ENCODE results near the gene PPM1H. TPM values are rescaled to one million over a fixed set of nuclear protein-coding genes. Genes with fewer than 3 reads are reported as not detected.

Gene PPM1H
- total RNA-seq, 1 donor from 2014 or later, result 6.3 TPM

DNA sequence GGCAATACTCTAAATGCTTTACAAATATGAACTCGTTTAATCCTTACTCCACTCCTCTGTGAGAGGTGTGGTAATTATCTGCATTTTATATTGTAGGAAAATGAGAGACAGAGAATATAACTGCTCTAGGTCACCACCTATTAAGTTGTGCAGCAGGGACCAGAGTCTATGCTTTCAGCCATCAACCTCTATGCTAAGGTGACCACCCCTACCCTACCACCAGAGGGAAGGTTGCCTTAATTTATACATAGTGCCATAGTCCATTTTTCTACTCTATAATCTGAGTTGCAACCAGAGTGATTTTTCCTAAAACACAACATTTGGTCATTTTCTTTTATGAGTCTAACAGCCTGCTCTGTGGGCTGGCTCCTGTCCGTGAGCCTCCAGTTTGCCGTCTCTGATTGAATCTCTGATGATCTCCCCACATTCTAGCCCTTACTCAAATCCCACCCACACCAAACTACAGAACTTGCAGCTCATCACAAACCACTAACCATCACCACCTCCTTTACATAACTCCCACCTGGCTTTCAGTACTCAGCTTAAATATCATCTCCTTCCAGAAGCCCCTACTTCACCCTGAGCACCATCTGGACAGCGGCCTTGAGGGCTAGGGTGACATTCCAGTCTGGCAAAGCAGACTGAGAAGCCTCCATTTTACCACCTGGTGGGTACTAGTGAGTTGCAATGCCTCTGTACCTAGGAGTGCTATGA lies 126.6 kb downstream of the PPM1H start:
- no peaks in the 10 kb centered on the region for H3K4me1 Mint-ChIP-seq (ENCODE audit: low read depth, unreplicated experiment)
- TF ChIP-seq, protein P1, sequence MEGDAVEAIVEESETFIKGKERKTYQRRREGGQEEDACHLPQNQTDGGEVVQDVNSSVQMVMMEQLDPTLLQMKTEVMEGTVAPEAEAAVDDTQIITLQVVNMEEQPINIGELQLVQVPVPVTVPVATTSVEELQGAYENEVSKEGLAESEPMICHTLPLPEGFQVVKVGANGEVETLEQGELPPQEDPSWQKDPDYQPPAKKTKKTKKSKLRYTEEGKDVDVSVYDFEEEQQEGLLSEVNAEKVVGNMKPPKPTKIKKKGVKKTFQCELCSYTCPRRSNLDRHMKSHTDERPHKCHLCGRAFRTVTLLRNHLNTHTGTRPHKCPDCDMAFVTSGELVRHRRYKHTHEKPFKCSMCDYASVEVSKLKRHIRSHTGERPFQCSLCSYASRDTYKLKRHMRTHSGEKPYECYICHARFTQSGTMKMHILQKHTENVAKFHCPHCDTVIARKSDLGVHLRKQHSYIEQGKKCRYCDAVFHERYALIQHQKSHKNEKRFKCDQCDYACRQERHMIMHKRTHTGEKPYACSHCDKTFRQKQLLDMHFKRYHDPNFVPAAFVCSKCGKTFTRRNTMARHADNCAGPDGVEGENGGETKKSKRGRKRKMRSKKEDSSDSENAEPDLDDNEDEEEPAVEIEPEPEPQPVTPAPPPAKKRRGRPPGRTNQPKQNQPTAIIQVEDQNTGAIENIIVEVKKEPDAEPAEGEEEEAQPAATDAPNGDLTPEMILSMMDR (IDR thresholded peaks at IDR 0.05; ENCODE audit: partially characterized antibody, unreplicated experiment), result no peak
- no peaks in the 10 kb centered on the region for H3K9me3 Mint-ChIP-seq (ENCODE audit: unreplicated experiment)
- no peak overlapping the region for H3K27ac Mint-ChIP-seq (ENCODE audit: unreplicated experiment)
- no peak overlapping the region for H3K4me3 Mint-ChIP-seq (ENCODE audit: unreplicated experiment)
- peaks cover 1% of the 10 kb centered on the region for H3K27me3 Mint-ChIP-seq (ENCODE audit: unreplicated experiment)
- no peak for DNase-seq
- peaks cover 5% of the 10 kb centered on the region for H3K36me3 Mint-ChIP-seq (ENCODE audit: unreplicated experiment)

DNA sequence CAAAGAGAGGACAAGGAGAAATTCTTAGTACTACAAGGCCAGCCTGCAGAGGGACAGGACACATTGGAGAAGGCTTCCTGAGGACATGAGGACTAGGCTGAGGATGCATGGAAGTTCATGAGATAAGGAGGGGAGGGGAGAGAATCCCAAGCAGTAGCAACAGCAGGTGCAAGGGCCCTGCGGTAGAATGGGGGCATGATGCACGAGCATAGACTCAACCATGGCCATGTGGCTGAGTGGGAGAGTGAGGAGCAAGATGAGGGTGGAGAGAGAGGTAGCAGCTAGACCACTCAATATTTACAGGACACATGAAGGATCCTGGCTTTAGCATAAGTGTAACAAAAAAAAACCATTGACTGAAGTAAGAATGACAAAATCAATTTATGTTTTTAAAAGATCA lies 128.1 kb downstream of the PPM1H start:
- H3K4me3 Mint-ChIP-seq (ENCODE audit: unreplicated experiment), result no peak overlapping the region
- H3K4me1 Mint-ChIP-seq (ENCODE audit: low read depth, unreplicated experiment), result no peaks in the 10 kb centered on the region
- H3K27ac Mint-ChIP-seq (ENCODE audit: unreplicated experiment), result no peak overlapping the region
- peaks cover 1% of the 10 kb centered on the region for H3K27me3 Mint-ChIP-seq (ENCODE audit: unreplicated experiment)
- peaks cover 5% of the 10 kb centered on the region for H3K36me3 Mint-ChIP-seq (ENCODE audit: unreplicated experiment)
- TF ChIP-seq, protein P1 (IDR thresholded peaks at IDR 0.05; ENCODE audit: partially characterized antibody, unreplicated experiment), result no peak
- no peak for DNase-seq
- H3K9me3 Mint-ChIP-seq (ENCODE audit: unreplicated experiment), result no peaks in the 10 kb centered on the region

DNA sequence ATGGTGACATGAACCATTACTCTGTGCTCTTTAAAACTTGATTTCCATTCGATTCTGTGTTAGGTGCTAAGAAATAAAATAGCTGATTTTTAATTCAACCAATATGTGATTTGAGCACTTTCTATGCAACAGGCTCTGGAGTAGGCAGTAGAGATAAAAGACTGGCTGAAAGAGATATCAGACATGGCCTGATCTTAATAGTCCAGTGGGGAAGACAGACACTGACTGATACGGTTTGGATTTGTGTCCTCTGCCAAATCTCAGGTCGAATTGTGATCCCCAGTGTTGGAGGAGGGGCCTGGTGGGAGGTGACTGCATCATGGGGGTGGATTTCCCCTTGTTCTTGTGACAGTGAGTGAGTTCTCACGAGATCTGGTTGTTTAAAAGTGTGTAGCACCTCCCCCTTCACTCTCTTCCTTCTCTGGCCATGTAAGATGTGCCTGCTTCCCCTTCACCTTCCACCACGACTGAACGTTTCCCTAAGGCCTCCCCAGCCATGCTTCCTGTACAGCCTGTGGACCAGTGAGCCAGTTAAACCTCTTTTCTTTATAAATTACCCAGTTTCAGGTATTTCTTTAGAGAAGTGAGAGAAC lies 128.6 kb downstream of the PPM1H start:
- H3K27ac Mint-ChIP-seq (ENCODE audit: unreplicated experiment), result no peak overlapping the region
- peaks cover 5% of the 10 kb centered on the region for H3K36me3 Mint-ChIP-seq (ENCODE audit: unreplicated experiment)
- no peak for DNase-seq
- H3K27me3 Mint-ChIP-seq (ENCODE audit: unreplicated experiment), result peaks cover 1% of the 10 kb centered on the region
- no peak overlapping the region for H3K4me3 Mint-ChIP-seq (ENCODE audit: unreplicated experiment)
- TF ChIP-seq, protein P1 (IDR thresholded peaks at IDR 0.05; ENCODE audit: partially characterized antibody, unreplicated experiment), result no peak
- H3K4me1 Mint-ChIP-seq (ENCODE audit: low read depth, unreplicated experiment), result no peaks in the 10 kb centered on the region
- no peaks in the 10 kb centered on the region for H3K9me3 Mint-ChIP-seq (ENCODE audit: unreplicated experiment)

DNA sequence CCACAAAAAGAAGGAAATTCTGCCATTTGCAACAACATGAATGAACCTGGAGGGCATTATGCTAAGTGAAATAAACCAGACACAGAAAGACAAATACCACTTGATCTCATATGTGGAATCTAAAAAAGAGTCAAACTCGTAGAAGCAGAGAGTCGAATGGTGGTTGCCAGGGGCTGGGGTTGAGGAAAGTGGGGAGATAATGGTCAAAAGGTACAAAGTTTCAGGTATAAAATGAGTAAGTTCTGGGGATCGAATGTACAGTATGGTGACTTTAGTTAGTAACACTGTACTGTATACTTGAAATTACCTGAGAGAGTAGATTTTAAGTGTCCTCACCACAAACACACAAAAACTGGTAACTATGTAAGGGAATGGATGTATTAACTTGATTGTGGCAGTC lies 129.4 kb downstream of the PPM1H start:
- H3K27ac Mint-ChIP-seq (ENCODE audit: unreplicated experiment), result no peak overlapping the region
- H3K27me3 Mint-ChIP-seq (ENCODE audit: unreplicated experiment), result peaks cover 1% of the 10 kb centered on the region
- no peaks in the 10 kb centered on the region for H3K4me1 Mint-ChIP-seq (ENCODE audit: low read depth, unreplicated experiment)
- H3K36me3 Mint-ChIP-seq (ENCODE audit: unreplicated experiment), result peaks cover 5% of the 10 kb centered on the region
- H3K9me3 Mint-ChIP-seq (ENCODE audit: unreplicated experiment), result no peaks in the 10 kb centered on the region
- H3K4me3 Mint-ChIP-seq (ENCODE audit: unreplicated experiment), result no peak overlapping the region
- no peak for DNase-seq
- TF ChIP-seq, protein P1 (IDR thresholded peaks at IDR 0.05; ENCODE audit: partially characterized antibody, unreplicated experiment), result no peak

DNA sequence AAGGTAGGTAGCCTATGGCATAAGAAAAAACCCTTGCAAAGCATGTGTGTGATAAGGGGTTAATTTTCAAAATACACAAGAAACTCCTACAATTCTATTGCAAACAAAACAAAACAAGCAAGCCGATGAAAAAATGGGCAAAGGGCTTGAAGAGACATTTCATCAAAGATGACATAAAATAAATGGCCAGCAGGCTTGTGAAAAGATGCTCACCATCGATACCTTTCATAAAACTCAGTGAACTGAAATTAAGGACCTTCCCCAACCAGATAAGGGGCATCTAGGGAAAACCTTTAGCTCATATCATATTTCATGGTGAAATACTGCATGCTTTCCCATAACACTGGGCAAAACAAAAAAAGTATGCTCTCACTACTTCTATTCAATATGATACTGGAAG lies 131.2 kb downstream of the PPM1H start:
- Mint-ChIP-seq H3K36me3 (ENCODE audit: unreplicated experiment) (peaks cover 5% of the 10 kb centered on the region), H3K4me3 (ENCODE audit: unreplicated experiment) (no peak overlapping the region), H3K27ac (ENCODE audit: unreplicated experiment) (no peak overlapping the region), H3K4me1 (ENCODE audit: low read depth, unreplicated experiment) (peaks cover 1% of the 10 kb centered on the region), H3K9me3 (ENCODE audit: unreplicated experiment) (no peaks in the 10 kb centered on the region), H3K27me3 (ENCODE audit: unreplicated experiment) (peaks cover under 1% of the 10 kb centered on the region)
- no peak for DNase-seq
- TF ChIP-seq, protein P1 (IDR thresholded peaks at IDR 0.05; ENCODE audit: partially characterized antibody, unreplicated experiment), result no peak
